SK-MEL-5 (cell line): ENCODE data around the gene HIGD1C. TPM values are rescaled to one million over a fixed set of nuclear protein-coding genes. Genes with fewer than 3 reads are reported as not detected.
"Not testable (repeated sequence)": the region's sequence is repeated elsewhere in the genome, so short reads cannot be mapped to it uniquely, and the experiment has no call there.

Experiments used
- DNase-seq: peaks from one replicate; pipeline ENCODE4 v3.0.0-alpha.2; 2016; ENCODE audit warnings: low read depth, low spot score
- in situ Hi-C: cut with HindIII; loops from 2 replicates; pipeline ENCODE4 v1.10.0; 2016; ENCODE audit warnings: low sequenced_read_pairs, high pct_unique_total_duplicates, low pct_unique_long_range_greater_than_20kb
- small RNA-seq, 2 experiments: library from RNA; depleted of rRNA; stranded (forward); fragments of <200 nt; gene quantifications; one replicate each; pipeline ENCODE3, GENCODE V24; 2014
- total RNA-seq: library from RNA; depleted of rRNA; stranded (reverse); fragments of >200 nt; shearing (Covaris generic); gene quantifications from 2 replicates; pipeline ENCODE4 v1.2.3, GENCODE V29; 2014; rRNA removed

The HIGD1C gene
- total RNA-seq, 1 experiment from 2014 or later, result not detected

- in situ Hi-C loops, result no loop called here
- DNase-seq, result peak; percentile 34
These were observed 52.2 kb downstream of the HIGD1C start for GRCh38 chr12:51004504-51004903.

- in situ Hi-C loops, result no loop called here
- no peak for DNase-seq
These were observed 52.7 kb downstream of the HIGD1C start for GRCh38 chr12:51005030-51005429.

- in situ Hi-C loops, result no loop called here
- no peak for DNase-seq
These were observed 53.3 kb downstream of the HIGD1C start for GRCh38 chr12:51005671-51006070.

DNA sequence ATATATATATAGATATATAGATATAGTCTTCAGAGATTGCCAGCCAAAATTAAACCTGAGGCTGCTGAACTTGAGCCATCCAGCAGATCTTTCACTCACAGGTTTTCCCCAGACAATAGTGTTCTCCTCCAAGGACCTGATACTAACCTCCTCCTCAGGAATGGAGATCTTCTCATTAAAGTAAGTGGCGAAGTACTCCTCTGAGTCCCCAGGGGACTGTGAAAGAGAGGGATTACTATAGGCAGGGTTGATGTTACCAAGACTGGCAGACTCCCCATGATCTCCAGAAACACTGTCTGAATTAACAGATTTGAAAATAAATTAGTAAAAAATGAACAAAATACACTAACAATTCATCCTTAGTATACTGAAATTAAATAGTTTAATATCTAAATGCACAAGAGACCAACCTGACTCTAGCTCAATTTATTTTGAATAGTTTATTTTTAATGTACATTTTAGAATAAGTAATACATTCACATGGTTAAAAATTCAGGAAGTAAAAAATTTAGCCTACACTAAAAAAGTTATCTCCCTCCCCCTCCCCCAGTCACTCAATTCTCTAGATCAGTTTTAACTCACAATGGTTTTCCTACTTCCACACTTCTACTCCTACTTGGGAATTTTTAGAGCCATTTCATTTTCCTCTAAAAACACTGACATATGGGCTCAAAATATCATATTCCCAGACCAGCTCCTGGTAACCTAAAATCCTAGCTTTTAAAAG lies 56.1 kb downstream of the HIGD1C start:
- DNase-seq, result no peak
- in situ Hi-C loops, result no loop called here

DNA sequence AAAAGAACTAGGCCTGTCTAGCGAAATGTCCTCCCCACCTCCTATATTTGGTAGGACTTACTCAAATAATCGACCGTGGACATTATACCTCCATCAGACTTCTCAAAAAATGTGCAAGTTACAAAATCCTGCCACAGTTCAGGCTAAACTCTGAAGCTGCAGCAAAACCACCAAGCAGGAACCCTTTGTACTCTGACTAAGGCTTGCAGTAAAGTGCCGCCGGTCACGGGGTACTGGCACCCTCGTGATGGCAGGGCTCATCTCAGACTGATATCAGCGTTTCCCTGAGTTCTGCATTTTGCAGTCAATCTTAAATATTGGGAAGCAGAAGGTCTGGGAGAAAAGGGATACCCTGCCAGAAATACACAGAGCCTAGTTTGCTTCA lies 56.7 kb downstream of the HIGD1C start:
- in situ Hi-C loops, result no loop called here
- peak; percentile 86 for DNase-seq

GRCh38 chr12:51011955-51012354 lies 59.6 kb downstream of the HIGD1C start:
- no peak for DNase-seq
- in situ Hi-C loops, result no loop called here

DNA sequence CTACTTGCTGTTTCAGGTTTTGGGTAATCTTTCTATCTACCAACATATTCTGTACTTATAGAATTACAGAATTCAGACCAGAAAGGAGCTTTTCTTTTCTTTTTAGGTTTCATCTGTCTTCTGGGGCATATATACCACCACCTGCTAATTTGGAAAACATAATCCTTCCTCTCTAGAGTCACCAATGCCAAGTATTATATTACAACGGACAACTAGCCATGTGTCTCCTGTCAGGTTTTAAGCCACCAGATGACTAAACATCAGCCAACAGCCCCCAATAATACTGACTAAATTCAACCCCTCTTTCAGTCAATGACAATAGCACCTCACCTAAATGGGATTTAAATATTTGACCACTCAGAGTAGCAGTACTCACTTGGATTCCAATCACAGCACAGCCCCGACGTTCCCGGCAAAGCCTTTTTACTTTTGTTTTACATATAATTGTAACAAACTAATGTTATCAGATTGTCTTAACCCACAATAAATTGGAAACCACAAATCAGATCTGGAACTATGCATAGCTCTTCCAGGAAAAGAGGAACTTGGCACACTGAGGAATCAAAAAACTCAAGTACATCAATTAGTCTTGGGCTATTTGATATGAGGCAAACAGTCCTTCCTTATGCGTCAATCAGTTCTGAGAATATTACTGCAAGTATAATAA lies 60.4 kb downstream of the HIGD1C start:
- in situ Hi-C loops, result no loop called here
- DNase-seq, result no peak

- no peak for DNase-seq
- in situ Hi-C loops, result no loop called here
These were observed 61.1 kb downstream of the HIGD1C start for GRCh38 chr12:51013441-51013840.

GRCh38 chr12:51014467-51014866 lies 62.1 kb downstream of the HIGD1C start:
- in situ Hi-C loops, DNase-seq: not testable (repeated sequence)

DNA sequence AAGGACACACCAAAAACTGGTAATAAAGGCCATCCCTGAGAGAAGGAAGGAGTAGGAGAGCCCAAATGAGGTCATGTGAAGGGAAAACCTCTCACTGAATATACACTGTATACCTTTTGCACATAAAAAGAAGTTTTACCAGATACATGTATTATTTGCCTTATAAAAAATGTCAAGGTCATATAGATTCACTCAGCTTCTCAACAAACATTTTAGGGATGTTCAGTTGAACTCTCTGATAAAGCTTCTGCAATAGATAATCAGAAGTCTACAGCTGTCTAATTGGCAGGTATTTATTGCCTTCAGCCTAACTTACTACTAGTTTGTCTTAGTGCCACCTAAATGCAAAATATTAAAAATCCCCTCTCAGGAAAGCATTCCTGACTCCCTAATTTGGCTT lies 65.1 kb downstream of the HIGD1C start:
- in situ Hi-C loops, result no loop called here
- no peak for DNase-seq

DNA sequence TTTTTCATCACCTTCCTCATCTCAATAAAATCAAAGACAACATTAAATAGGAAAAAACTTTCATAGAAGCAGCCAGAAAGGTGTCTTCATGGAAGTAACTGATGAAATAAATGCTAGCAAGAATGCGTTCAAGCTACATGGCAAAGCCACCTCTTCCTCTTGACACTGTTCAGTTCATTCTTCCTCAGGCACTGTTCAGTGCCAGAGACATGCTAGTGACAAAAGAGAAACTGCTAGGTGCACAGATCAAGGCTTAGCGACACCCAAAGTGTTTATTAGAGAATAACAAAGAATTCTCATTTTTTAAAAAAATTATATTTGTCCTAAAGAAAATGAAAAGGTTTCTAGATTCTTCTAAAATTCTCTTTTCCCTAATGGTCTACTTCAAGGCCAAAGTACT lies 66.6 kb downstream of the HIGD1C start:
- in situ Hi-C loops, result no loop called here
- no peak for DNase-seq

DNA sequence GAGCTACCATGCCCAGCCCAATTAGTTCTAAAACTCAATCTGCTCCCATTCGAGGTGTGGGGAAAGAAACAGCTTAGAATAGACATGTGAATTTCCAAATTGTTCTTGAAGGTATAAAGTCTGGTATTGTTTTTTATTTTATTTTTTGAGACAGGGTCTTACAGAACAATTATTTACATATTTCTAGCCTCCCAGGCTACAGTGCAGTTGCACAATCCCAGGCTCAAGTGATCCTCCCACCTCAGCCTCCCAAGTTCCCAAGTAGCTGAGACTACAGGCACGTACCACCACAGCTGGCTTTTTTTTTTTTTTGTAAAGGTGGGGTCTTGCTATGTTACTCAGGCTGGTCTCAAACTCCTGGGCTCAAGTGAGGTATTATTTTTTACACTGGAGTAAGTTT lies 67.6 kb downstream of the HIGD1C start:
- in situ Hi-C loops, result no loop called here
- no peak for DNase-seq

Small RNA genes within 50 kb of the gene (small RNA-seq; reads per million reads assigned to genes)
- gene AC008121.1 (0 reads per million in 2 experiments), gene RF00019 (0 reads per million in 2 experiments), gene RNU6-87P (0 reads per million in 2 experiments)

Other genes with a start within 250 kb of the HIGD1C start
- gene ATF1, start 188.4 kb upstream of the HIGD1C start, total RNA-seq, result 32.1 and 35.5 TPM in 2 replicates
- not detected in 2 replicates for gene TMPRSS12, start 109.6 kb upstream of the HIGD1C start, total RNA-seq
- gene SLC11A2, start 73.8 kb downstream of the HIGD1C start, total RNA-seq, result 148 and 168 TPM in 2 replicates
- 68.6 and 77.5 TPM in 2 replicates for gene LETMD1, start 95.8 kb downstream of the HIGD1C start, total RNA-seq
- 15.0 and 16.0 TPM in 2 replicates for gene CSRNP2, start 131.1 kb downstream of the HIGD1C start, total RNA-seq
- 11.3 and 12.1 TPM in 2 replicates for gene TFCP2, start 220.6 kb downstream of the HIGD1C start, total RNA-seq